Glutamatergic neuron (in vitro differentiated cells): ENCODE results near the gene DCLK3. TPM values are rescaled to one million over a fixed set of nuclear protein-coding genes. Genes with fewer than 3 reads are reported as not detected.

ENCODE experiments used
- DNase-seq: peaks from one replicate; pipeline ENCODE4 v3.0.0; 2022
- H3K27ac Mint-ChIP-seq: one replicate; pipeline ENCODE4 v1.8.0; 2020; ENCODE audit warnings: mild to moderate bottlenecking, mixed read lengths, inconsistent platforms; ENCODE audit not compliant: unreplicated experiment
- H3K27me3 Mint-ChIP-seq: one replicate; pipeline ENCODE4 v1.8.0; 2020; ENCODE audit warnings: mild to moderate bottlenecking, moderate library complexity, mixed read lengths, inconsistent platforms; ENCODE audit not compliant: unreplicated experiment
- H3K36me3 Mint-ChIP-seq: one replicate; pipeline ENCODE4 v1.8.0; 2020; ENCODE audit warnings: mild to moderate bottlenecking, mixed read lengths, inconsistent platforms; ENCODE audit not compliant: unreplicated experiment
- H3K4me1 Mint-ChIP-seq: one replicate; pipeline ENCODE4 v1.8.0; 2020; ENCODE audit warnings: mild to moderate bottlenecking, low read depth, mixed read lengths, inconsistent platforms; ENCODE audit not compliant: unreplicated experiment
- H3K4me3 Mint-ChIP-seq: one replicate; pipeline ENCODE4 v1.8.0; 2020; ENCODE audit warnings: mild to moderate bottlenecking, mixed read lengths, inconsistent platforms; ENCODE audit not compliant: unreplicated experiment
- H3K9me3 Mint-ChIP-seq: one replicate; pipeline ENCODE4 v1.8.0; 2020; ENCODE audit warnings: mild to moderate bottlenecking, moderate library complexity, mixed read lengths, inconsistent platforms; ENCODE audit not compliant: unreplicated experiment
- CTCF ChIP-seq: fragments of 200-600 bp; sonication (generic); IDR thresholded peaks from one replicate; pipeline ENCODE4 v1.5.0; 2021; ENCODE audit not compliant: partially characterized antibody, unreplicated experiment
- total RNA-seq: library from RNA; stranded (reverse); fragmentation: NEBNext Ultra II Directional; extraction: Animal tissue kit (Norgen Biotek cat#: 25700); gene quantifications from one replicate; pipeline ENCODE4 v1.2.1, GENCODE V29; 2021; ENCODE audit not compliant: unreplicated experiment

Gene DCLK3
- total RNA-seq, 1 donor from 2014 or later: not detected

- Mint-ChIP-seq H3K27ac (no peak overlapping the region), H3K27me3 (no peaks in the 10 kb centered on the region), H3K36me3 (no peaks in the 10 kb centered on the region), H3K9me3 (peaks cover 3% of the 10 kb centered on the region), H3K4me3 (no peak overlapping the region), H3K4me1 (no peaks in the 10 kb centered on the region)
- no peak for DNase-seq
- TF ChIP-seq CTCF: no peak
Measured at GRCh38 chr3:36796161-36796560, 31.8 kb upstream of the DCLK3 start.

- no peak for DNase-seq
- Mint-ChIP-seq H3K27me3 (no peaks in the 10 kb centered on the region), H3K36me3 (no peaks in the 10 kb centered on the region), H3K4me1 (no peaks in the 10 kb centered on the region), H3K9me3 (peaks cover 2% of the 10 kb centered on the region), H3K4me3 (no peak overlapping the region), H3K27ac (no peak overlapping the region)
- TF ChIP-seq CTCF: no peak
Measured at GRCh38 chr3:36795622-36796021, 31.3 kb upstream of the DCLK3 start.

GRCh38 chr3:36792342-36792741 is 28.0 kb upstream of the DCLK3 start:
- no peaks in the 10 kb centered on the region for H3K36me3 Mint-ChIP-seq
- DNase-seq: peak; percentile 40
- H3K9me3 Mint-ChIP-seq: peaks cover 2% of the 10 kb centered on the region
- peak; percentile 16 for TF ChIP-seq CTCF
- no peak overlapping the region for H3K27ac Mint-ChIP-seq
- H3K27me3 Mint-ChIP-seq: peaks cover 5% of the 10 kb centered on the region
- H3K4me3 Mint-ChIP-seq: no peak overlapping the region
- H3K4me1 Mint-ChIP-seq: no peaks in the 10 kb centered on the region

- no peaks in the 10 kb centered on the region for H3K36me3 Mint-ChIP-seq
- H3K27ac Mint-ChIP-seq: no peak overlapping the region
- no peak overlapping the region for H3K4me3 Mint-ChIP-seq
- TF ChIP-seq CTCF: no peak
- DNase-seq: no peak
- peaks cover 2% of the 10 kb centered on the region for H3K9me3 Mint-ChIP-seq
- no peaks in the 10 kb centered on the region for H3K4me1 Mint-ChIP-seq
- peaks cover 5% of the 10 kb centered on the region for H3K27me3 Mint-ChIP-seq
Measured at GRCh38 chr3:36790765-36791164, 26.4 kb upstream of the DCLK3 start.

- H3K9me3 Mint-ChIP-seq: peaks cover 2% of the 10 kb centered on the region
- H3K27ac Mint-ChIP-seq: no peak overlapping the region
- H3K4me1 Mint-ChIP-seq: no peaks in the 10 kb centered on the region
- H3K27me3 Mint-ChIP-seq: peaks cover 7% of the 10 kb centered on the region
- TF ChIP-seq CTCF: no peak
- DNase-seq: no peak
- H3K4me3 Mint-ChIP-seq: no peak overlapping the region
- no peaks in the 10 kb centered on the region for H3K36me3 Mint-ChIP-seq
Measured at GRCh38 chr3:36786921-36787890, 22.9 kb upstream of the DCLK3 start.
